GM18951 (cell line): ENCODE measurements around the gene CHKA.

ENCODE experiments used
- POLR2A ChIP-seq: IDR thresholded peaks from 4 replicates; pipeline ENCODE4 v1.6.1; 2011; ENCODE audit warnings: mild to moderate bottlenecking; ENCODE audit not compliant: insufficient read length, insufficient read depth; ENCODE audit errors: extremely low read depth
- in situ Hi-C: fragments of 300-500 bp; cut with MboI; formaldehyde crosslinking; loops from one replicate; pipeline ENCODE4 v1.12.0; 2022; ENCODE audit warnings: low sequenced_read_pairs, mixed read lengths, inconsistent platforms; ENCODE audit not compliant: unreplicated experiment

The CHKA gene

GRCh38 chr11:68138237-68138636 lies 17.0 kb upstream of the CHKA start:
- no peak for TF ChIP-seq POLR2A
- in situ Hi-C loops, result no loop called here

GRCh38 chr11:68137833-68138232 lies 16.6 kb upstream of the CHKA start:
- in situ Hi-C loops, result no loop called here
- no peak for TF ChIP-seq POLR2A

- in situ Hi-C loops, result no loop called here
These were observed 15.7 kb upstream of the CHKA start for GRCh38 chr11:68136866-68137265.

GRCh38 chr11:68135161-68135560 lies 14.0 kb upstream of the CHKA start:
- no peak for TF ChIP-seq POLR2A
- in situ Hi-C loops, result no loop called here

More at GRCh38 chr11:68136866-68137265, 15.7 kb upstream of the CHKA start:
- no peak for TF ChIP-seq POLR2A

- TF ChIP-seq POLR2A, result no peak
- in situ Hi-C loops, result no loop called here
These were observed 12.6 kb upstream of the CHKA start for GRCh38 chr11:68133761-68134160.

GRCh38 chr11:68130121-68130520 lies 8.9 kb upstream of the CHKA start:
- in situ Hi-C loops, result no loop called here
- TF ChIP-seq POLR2A, result no peak

- in situ Hi-C loops, result no loop called here
- TF ChIP-seq POLR2A, result no peak
These were observed 7.6 kb upstream of the CHKA start for GRCh38 chr11:68128682-68129327.

GRCh38 chr11:68127714-68128681 lies 6.8 kb upstream of the CHKA start:
- in situ Hi-C loops, result no loop called here

GRCh38 chr11:68125164-68125563 lies 4.0 kb upstream of the CHKA start:
- in situ Hi-C loops, result no loop called here
- TF ChIP-seq POLR2A, result no peak

More at GRCh38 chr11:68127714-68128681, 6.8 kb upstream of the CHKA start:
- no peak for TF ChIP-seq POLR2A

GRCh38 chr11:68122936-68123539 lies 1.9 kb upstream of the CHKA start:
- in situ Hi-C loops, result no loop called here
- TF ChIP-seq POLR2A, result no peak

GRCh38 chr11:68120273-68121066 lies 718 bp downstream of the CHKA start:
- in situ Hi-C loops, result no loop called here
- no peak for TF ChIP-seq POLR2A

GRCh38 chr11:68118706-68119448 lies 2.3 kb downstream of the CHKA start:
- in situ Hi-C loops, result no loop called here
- no peak for TF ChIP-seq POLR2A
